SKM-1 treated with dmso at 0.1 percent for 144 hours (cell line): ENCODE measurements around the gene TRIM7.
"Not testable (repeated sequence)": the region's sequence is repeated elsewhere in the genome, so short reads cannot be mapped to it uniquely, and the experiment has no call there.

Experiments used
- DNase-seq: peaks from one replicate; lab custom pipeline; 2025; ENCODE audit not compliant: unreplicated experiment; lab: John Stamatoyannopoulos, UW

TRIM7 gene

GRCh38 chr5:181214249-181214648, 9.3 kb upstream of the TRIM7 start:
- DNase-seq = not testable (repeated sequence)

GRCh38 chr5:181212934-181213333, 7.9 kb upstream of the TRIM7 start:
- DNase-seq = no peak

- no peak for DNase-seq
Measured at GRCh38 chr5:181212080-181212479, 7.1 kb upstream of the TRIM7 start.

GRCh38 chr5:181211208-181211607, 6.2 kb upstream of the TRIM7 start:
- DNase-seq = no peak

GRCh38 chr5:181210698-181211097, 5.7 kb upstream of the TRIM7 start:
- DNase-seq = not testable (repeated sequence)

GRCh38 chr5:181210148-181210547, 5.2 kb upstream of the TRIM7 start:
- not testable (repeated sequence) for DNase-seq

GRCh38 chr5:181209006-181209405, 4.0 kb upstream of the TRIM7 start:
- not testable (repeated sequence) for DNase-seq

GRCh38 chr5:181207960-181208253, 2.9 kb upstream of the TRIM7 start:
- no peak for DNase-seq

- DNase-seq = no peak
Measured at GRCh38 chr5:181207214-181207959, 2.4 kb upstream of the TRIM7 start.

- DNase-seq = no peak
Measured at GRCh38 chr5:181205761-181206649, 1.0 kb upstream of the TRIM7 start.

- DNase-seq = no peak
Measured at GRCh38 chr5:181204113-181204825, 727 bp downstream of the TRIM7 start.

GRCh38 chr5:181203777-181204112, 1.3 kb downstream of the TRIM7 start:
- no peak for DNase-seq

- DNase-seq = no peak
Measured at GRCh38 chr5:181203093-181203711, 1.8 kb downstream of the TRIM7 start.

GRCh38 chr5:181200816-181201215, 4.2 kb downstream of the TRIM7 start:
- no peak for DNase-seq

GRCh38 chr5:181199881-181200638, 4.9 kb downstream of the TRIM7 start:
- DNase-seq = no peak

GRCh38 chr5:181198905-181199519, 6.0 kb downstream of the TRIM7 start:
- no peak for DNase-seq

- DNase-seq = no peak
Measured at GRCh38 chr5:181198106-181198685, 6.8 kb downstream of the TRIM7 start.

GRCh38 chr5:181197326-181197951, 7.6 kb downstream of the TRIM7 start:
- no peak for DNase-seq

GRCh38 chr5:181195249-181195761, 9.7 kb downstream of the TRIM7 start:
- no peak for DNase-seq
